ENCODE data around the gene GASK1A.

GRCh38 chr3:43063114-43063513, 84.0 kb downstream of the GASK1A start:
- TF ChIP-seq, protein P1, sequence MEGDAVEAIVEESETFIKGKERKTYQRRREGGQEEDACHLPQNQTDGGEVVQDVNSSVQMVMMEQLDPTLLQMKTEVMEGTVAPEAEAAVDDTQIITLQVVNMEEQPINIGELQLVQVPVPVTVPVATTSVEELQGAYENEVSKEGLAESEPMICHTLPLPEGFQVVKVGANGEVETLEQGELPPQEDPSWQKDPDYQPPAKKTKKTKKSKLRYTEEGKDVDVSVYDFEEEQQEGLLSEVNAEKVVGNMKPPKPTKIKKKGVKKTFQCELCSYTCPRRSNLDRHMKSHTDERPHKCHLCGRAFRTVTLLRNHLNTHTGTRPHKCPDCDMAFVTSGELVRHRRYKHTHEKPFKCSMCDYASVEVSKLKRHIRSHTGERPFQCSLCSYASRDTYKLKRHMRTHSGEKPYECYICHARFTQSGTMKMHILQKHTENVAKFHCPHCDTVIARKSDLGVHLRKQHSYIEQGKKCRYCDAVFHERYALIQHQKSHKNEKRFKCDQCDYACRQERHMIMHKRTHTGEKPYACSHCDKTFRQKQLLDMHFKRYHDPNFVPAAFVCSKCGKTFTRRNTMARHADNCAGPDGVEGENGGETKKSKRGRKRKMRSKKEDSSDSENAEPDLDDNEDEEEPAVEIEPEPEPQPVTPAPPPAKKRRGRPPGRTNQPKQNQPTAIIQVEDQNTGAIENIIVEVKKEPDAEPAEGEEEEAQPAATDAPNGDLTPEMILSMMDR (IDR thresholded peaks at IDR 0.05; ENCODE audit: insufficient read depth, low read length, poor library complexity, severe bottlenecking): no peak
- TF ChIP-seq EZH2phosphoT487 (conservative IDR thresholded peaks at IDR 0.05; ENCODE audit: low read length): no peak

All from SU-DHL-6 (cell line).